Fibroblast of lung (primary cell): ENCODE data around the gene ZBTB16. TPM values are rescaled to one million over a fixed set of nuclear protein-coding genes. Genes with fewer than 3 reads are reported as not detected.

Experiments
- DNase-seq, 2 donors: peaks; one replicate each; pipeline versions ENCODE4 v3.0.0 to v3.0.0-alpha.2; 2010; ENCODE audit warnings: low read depth in 2 of 2
- H2AFZ ChIP-seq: 2 replicates; pipeline ENCODE4 v1.5.1; 2012; ENCODE audit warnings: low read length, control low read depth, inconsistent platforms
- H3K27ac ChIP-seq: 2 replicates; pipeline ENCODE4 v1.5.1; 2011; ENCODE audit warnings: low read length, control low read depth; ENCODE audit not compliant: insufficient read depth
- H3K27me3 ChIP-seq: 2 replicates; pipeline ENCODE4 v1.5.1; 2011; ENCODE audit warnings: mild to moderate bottlenecking, low read length; ENCODE audit not compliant: control insufficient read depth, insufficient read depth
- H3K36me3 ChIP-seq: 2 replicates; pipeline ENCODE4 v1.5.1; 2011; ENCODE audit warnings: low read length; ENCODE audit not compliant: control insufficient read depth, insufficient read depth
- H3K4me1 ChIP-seq: 2 replicates; pipeline ENCODE4 v1.5.1; 2011; ENCODE audit warnings: low read length; ENCODE audit not compliant: control insufficient read depth, insufficient read depth; ENCODE audit errors: extremely low read depth
- H3K4me2 ChIP-seq: 2 replicates; pipeline ENCODE4 v1.5.1; 2011; ENCODE audit warnings: low read length, control low read depth; ENCODE audit not compliant: insufficient read depth; ENCODE audit errors: extremely low read depth
- H3K4me3 ChIP-seq, 4 experiments: fragments of 200-600 bp in 1 of 4; sonication (generic) in 1 of 4; replicated peaks in 1 of 4; 2 replicates each; pipeline ENCODE4 v1.5.1; 2011 to 2016; ENCODE audit warnings: low read length in 4 of 4, low read depth in 3 of 4, mild to moderate bottlenecking in 3 of 4, control low read depth in 2 of 4, inconsistent platforms in 1 of 4, mixed read lengths in 1 of 4; ENCODE audit not compliant: insufficient read depth in 1 of 4; ENCODE audit errors: control extremely low read depth in 1 of 4
- H3K79me2 ChIP-seq: 2 replicates; pipeline ENCODE4 v1.5.1; 2012; ENCODE audit warnings: mild to moderate bottlenecking, low read length, inconsistent platforms; ENCODE audit not compliant: control insufficient read depth, insufficient read depth
- H3K9ac ChIP-seq: 2 replicates; pipeline ENCODE4 v1.5.1; 2011; ENCODE audit warnings: mild to moderate bottlenecking, low read length, control low read depth; ENCODE audit not compliant: insufficient read depth
- H3K9me3 ChIP-seq: 2 replicates; pipeline ENCODE4 v1.5.1; 2012; ENCODE audit warnings: low read depth, low read length; ENCODE audit not compliant: control insufficient read depth, insufficient read depth
- H4K20me1 ChIP-seq: 2 replicates; pipeline ENCODE4 v1.5.1; 2011; ENCODE audit warnings: low read length; ENCODE audit not compliant: control insufficient read depth, insufficient read depth; ENCODE audit errors: extremely low read depth
- EZH2 ChIP-seq: IDR thresholded peaks from 2 replicates; pipeline ENCODE4 v1.5.1; 2012; ENCODE audit warnings: low read length, control low read depth, mild to moderate bottlenecking; ENCODE audit errors: missing control alignments
- polyA plus RNA-seq, 2 donors: library from polyadenylated mRNA; depleted of rRNA in 1 of 2; stranded (reverse) in 1 of 2; unstranded in 1 of 2; fragments of >200 nt; gene quantifications; 2 replicates each; pipeline ENCODE4 v1.2.1, GENCODE V29; 2011 to 2012; ENCODE audit warnings: missing spikeins in 1 of 2
- total RNA-seq: library from RNA; depleted of rRNA; stranded (reverse); fragments of >200 nt; gene quantifications from 2 replicates; pipeline ENCODE4 v1.2.1, GENCODE V29; 2014
- TF ChIP-seq, protein P1 (sequence below), 2 donors: IDR thresholded peaks in 1 of 2; conservative IDR thresholded peaks in 1 of 2; 1 replicate in 1 of 2; 2 replicates in 1 of 2; pipeline ENCODE4 v1.5.1; 2011 to 2012; ENCODE audit warnings: low read length in 2 of 2, control low read depth in 1 of 2, inconsistent platforms in 1 of 2, low read depth in 1 of 2, mild to moderate bottlenecking in 1 of 2

The ZBTB16 gene
- total and polyA plus RNA-seq, 2 donors (not counting 1 experiment from before 2014, with no cell fraction given) = not detected

DNA sequence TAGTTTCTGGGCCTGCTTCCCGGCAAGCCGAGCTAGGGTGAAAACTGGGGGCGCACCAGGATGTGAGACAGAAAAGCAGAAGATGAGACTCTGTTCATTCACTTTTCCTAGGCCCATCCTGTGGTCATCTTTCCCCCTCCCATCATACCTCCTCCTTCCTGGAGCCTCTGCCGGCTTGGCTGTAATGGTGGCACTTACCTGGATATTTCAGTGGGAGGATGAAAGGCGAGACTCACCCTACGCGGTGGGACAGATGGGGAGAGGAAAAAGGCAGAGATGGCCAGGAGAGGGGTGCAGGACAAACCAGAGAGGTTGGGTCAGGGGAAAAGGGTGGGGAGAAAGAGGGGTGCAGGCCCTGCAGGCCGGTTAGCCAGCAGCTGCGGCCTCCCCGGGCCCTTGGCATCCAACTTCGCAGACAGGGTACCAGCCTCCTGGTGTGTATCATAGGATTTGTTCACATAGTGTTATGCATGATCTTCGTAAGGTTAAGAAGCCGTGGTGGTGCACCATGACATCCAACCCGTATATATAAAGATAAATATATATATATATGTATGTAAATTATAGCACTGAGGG, 195.1 kb downstream of the ZBTB16 start:
- no peaks in the 10 kb centered on the region for H3K9me3 ChIP-seq
- no peaks in the 10 kb centered on the region for H3K4me1 ChIP-seq
- no peak overlapping the region for H3K4me3 ChIP-seq
- no peaks in the 10 kb centered on the region for H3K36me3 ChIP-seq
- H3K27ac ChIP-seq = no peak overlapping the region
- peaks cover 5% of the 10 kb centered on the region for H3K27me3 ChIP-seq
- no peaks in the 10 kb centered on the region for H4K20me1 ChIP-seq
- TF ChIP-seq EZH2 = no peak
- TF ChIP-seq, protein P1, sequence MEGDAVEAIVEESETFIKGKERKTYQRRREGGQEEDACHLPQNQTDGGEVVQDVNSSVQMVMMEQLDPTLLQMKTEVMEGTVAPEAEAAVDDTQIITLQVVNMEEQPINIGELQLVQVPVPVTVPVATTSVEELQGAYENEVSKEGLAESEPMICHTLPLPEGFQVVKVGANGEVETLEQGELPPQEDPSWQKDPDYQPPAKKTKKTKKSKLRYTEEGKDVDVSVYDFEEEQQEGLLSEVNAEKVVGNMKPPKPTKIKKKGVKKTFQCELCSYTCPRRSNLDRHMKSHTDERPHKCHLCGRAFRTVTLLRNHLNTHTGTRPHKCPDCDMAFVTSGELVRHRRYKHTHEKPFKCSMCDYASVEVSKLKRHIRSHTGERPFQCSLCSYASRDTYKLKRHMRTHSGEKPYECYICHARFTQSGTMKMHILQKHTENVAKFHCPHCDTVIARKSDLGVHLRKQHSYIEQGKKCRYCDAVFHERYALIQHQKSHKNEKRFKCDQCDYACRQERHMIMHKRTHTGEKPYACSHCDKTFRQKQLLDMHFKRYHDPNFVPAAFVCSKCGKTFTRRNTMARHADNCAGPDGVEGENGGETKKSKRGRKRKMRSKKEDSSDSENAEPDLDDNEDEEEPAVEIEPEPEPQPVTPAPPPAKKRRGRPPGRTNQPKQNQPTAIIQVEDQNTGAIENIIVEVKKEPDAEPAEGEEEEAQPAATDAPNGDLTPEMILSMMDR (conservative IDR thresholded peaks at IDR 0.05 in 1 of 2, IDR thresholded peaks at IDR 0.05 in 1 of 2; ENCODE audit: low read depth in 1 of 2, low read length in 2 of 2) = no peak
- no peak overlapping the region for H3K4me2 ChIP-seq
- H2AFZ ChIP-seq = no peak overlapping the region
- H3K9ac ChIP-seq = no peak overlapping the region
- no peak for DNase-seq
- H3K79me2 ChIP-seq = no peaks in the 10 kb centered on the region

DNA sequence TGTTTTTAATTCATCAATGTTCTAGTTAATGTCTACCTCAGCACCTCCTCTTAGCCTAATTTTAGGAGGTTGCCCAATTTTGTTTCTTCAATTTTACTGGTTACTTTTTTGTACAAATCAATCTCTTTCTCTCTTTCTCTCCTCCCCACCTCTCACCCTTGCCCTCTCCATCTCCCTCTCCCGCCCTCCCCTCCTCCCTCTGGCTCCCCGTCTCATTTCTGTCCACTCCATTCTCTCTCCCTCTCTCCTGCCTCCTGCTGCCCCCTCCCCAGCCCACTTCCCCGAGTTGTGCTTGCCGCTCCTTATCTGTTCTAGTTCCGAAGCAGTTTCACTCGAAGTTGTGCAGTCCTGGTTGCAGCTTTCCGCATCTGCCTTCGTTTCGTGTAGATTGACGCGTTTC, 195.8 kb downstream of the ZBTB16 start:
- H3K9me3 ChIP-seq = no peaks in the 10 kb centered on the region
- TF ChIP-seq EZH2 = no peak
- TF ChIP-seq, protein P1 (conservative IDR thresholded peaks at IDR 0.05 in 1 of 2, IDR thresholded peaks at IDR 0.05 in 1 of 2; ENCODE audit: low read depth in 1 of 2, low read length in 2 of 2) = no peak
- no peak overlapping the region for H2AFZ ChIP-seq
- H3K79me2 ChIP-seq = no peaks in the 10 kb centered on the region
- no peaks in the 10 kb centered on the region for H4K20me1 ChIP-seq
- H3K27ac ChIP-seq = no peak overlapping the region
- DNase-seq = no peak
- H3K36me3 ChIP-seq = no peaks in the 10 kb centered on the region
- no peak overlapping the region for H3K4me2 ChIP-seq
- peaks cover 5% of the 10 kb centered on the region for H3K27me3 ChIP-seq
- H3K4me1 ChIP-seq = no peaks in the 10 kb centered on the region
- H3K9ac ChIP-seq = no peak overlapping the region
- H3K4me3 ChIP-seq = no peak overlapping the region

DNA sequence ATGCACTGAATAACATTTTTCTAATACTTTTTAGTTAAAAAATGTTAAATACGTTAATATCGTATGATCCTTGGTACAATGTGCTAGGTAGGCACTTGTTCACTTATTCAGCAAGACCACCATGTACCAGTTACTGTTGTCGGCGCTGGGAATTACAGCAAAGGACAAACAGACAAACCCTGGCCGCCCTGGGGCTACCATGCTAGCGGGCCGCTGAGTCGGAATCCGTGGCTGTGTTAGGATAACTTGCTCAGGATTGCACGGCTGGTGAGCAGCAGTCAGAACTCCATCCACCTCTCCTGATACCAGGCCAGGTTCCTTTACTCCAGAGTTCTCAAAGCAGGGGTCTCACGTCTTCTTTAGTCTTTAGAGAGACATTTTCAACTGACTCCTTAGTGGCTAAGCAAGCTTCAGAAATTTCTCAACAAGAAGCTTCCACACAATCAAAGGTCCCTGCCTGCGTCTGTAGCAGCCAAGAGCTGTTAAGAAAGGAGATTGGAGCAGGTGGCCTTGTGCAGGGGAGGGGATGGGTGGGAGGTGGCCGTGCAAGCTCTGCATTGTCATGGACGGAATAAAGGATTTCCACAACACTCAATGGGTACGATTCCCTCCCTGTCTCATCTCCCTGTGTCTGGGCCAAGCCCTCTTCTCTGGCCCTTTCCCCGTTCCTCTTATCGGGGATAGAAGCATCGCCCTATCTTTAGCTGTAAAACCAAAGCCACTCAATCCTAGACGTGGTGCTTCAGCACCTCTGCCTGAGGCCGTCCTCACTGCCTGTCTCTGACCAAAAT, 196.9 kb downstream of the ZBTB16 start:
- no peak for TF ChIP-seq EZH2
- TF ChIP-seq, protein P1 (conservative IDR thresholded peaks at IDR 0.05 in 1 of 2, IDR thresholded peaks at IDR 0.05 in 1 of 2; ENCODE audit: low read depth in 1 of 2, low read length in 2 of 2) = no peak
- no peaks in the 10 kb centered on the region for H3K79me2 ChIP-seq

More for the DNA sequence above, 196.9 kb downstream of the ZBTB16 start:
- H3K27me3 ChIP-seq = peaks cover 5% of the 10 kb centered on the region
- no peak overlapping the region for H3K4me3 ChIP-seq
- no peaks in the 10 kb centered on the region for H3K36me3 ChIP-seq
- no peak overlapping the region for H3K27ac ChIP-seq
- no peaks in the 10 kb centered on the region for H4K20me1 ChIP-seq
- H3K4me2 ChIP-seq = no peak overlapping the region
- no peaks in the 10 kb centered on the region for H3K9me3 ChIP-seq
- H3K9ac ChIP-seq = no peak overlapping the region
- no peak for DNase-seq
- no peak overlapping the region for H2AFZ ChIP-seq
- no peaks in the 10 kb centered on the region for H3K4me1 ChIP-seq
